ENCODE data around the gene NR3C1. TPM values are rescaled to one million over a fixed set of nuclear protein-coding genes. Genes with fewer than 3 reads are reported as not detected.
A peak's percentile ranks its signal among the peaks of the same experiment; 100 is the strongest.

NR3C1 gene
- total and polyA plus RNA-seq, 2 of the 4 experiments (the other 2 are of a cell fraction) = 13.7 to 77.4 TPM

DNA sequence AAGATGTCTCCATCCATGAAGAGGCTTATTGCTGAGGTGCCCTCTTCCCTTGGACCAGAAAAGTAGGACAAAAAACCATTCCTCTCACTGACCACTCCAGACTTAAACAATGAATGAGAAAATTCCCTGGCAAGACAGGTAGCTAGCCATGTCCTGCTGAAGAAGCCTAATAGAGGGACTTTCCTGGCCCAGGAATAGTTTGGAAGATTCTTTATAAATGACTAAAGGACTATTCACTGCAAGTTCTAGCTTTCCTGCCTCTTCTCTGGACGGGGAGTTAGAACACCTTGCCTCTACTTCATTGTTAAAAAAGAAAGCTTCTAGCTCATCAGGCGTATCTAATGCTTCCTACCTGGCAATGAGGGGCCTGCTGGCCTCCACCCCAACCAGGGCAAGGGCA, 153.6 kb downstream of the NR3C1 start:
- peak overlapping the region; percentile 90 for H2BK120ac ChIP-seq (ENCODE audit: low read depth, low read length)
- H3K27ac ChIP-seq (ENCODE audit: insufficient read depth, low read length) = peak overlapping the region; percentile 85; the same call in 1 of the 2 replicates
- H3K9me1 ChIP-seq (ENCODE audit: insufficient read depth, low read length) = peaks cover 14% of the 10 kb centered on the region
- peak overlapping the region; percentile 72 for H2BK5ac ChIP-seq (ENCODE audit: low read depth, low read length, poor library complexity, severe bottlenecking)
- H3K14ac ChIP-seq (replicated peaks; ENCODE audit: low read depth, low read length) = peak overlapping the region; percentile 71
- H3K36me3 ChIP-seq (ENCODE audit: control insufficient read depth, insufficient read depth, low read length) = no peaks in the 10 kb centered on the region
- no peak for TF ChIP-seq CHD1 (IDR thresholded peaks at IDR 0.05; ENCODE audit: low read depth, low read length)
- H2BK15ac ChIP-seq (ENCODE audit: low read depth, low read length) = peak overlapping the region; percentile 75
- peak overlapping the region; percentile 92 for H4K91ac ChIP-seq (ENCODE audit: insufficient read depth, low read depth, low read length)
- no TSS peak for BruUV-seq (replicated peaks)
- ChIA-PET POLR2A (ENCODE audit: unreplicated experiment) (interaction anchor here (0.5 kb wide), 1 partner anchor 96 kb away, joined by 16 read pairs; no protein-coding TSS in a partner anchor), CTCF (no interaction called here)
- H3K27me3 ChIP-seq (ENCODE audit: control insufficient read depth, insufficient read depth, low read length) = no peaks in the 10 kb centered on the region
- dilution Hi-C loops (cut with HindIII; ENCODE audit: low sequenced_read_pairs, unreplicated experiment) = no loop called here
- peak overlapping the region; percentile 91 for H2BK20ac ChIP-seq (ENCODE audit: low read depth, low read length)
- H3K4me3 ChIP-seq (ENCODE audit: insufficient read depth, low read depth, low read length) = no peak overlapping the region
- peak overlapping the region; percentile 81 for H3K4ac ChIP-seq (ENCODE audit: low read depth, low read length)
- peak overlapping the region; percentile 66 for H4K5ac ChIP-seq (ENCODE audit: low read depth, low read length)
- no peak overlapping the region for H3K9ac ChIP-seq (ENCODE audit: low read depth, low read length)
- in situ Hi-C loops (cut with MboI; ENCODE audit: low sequenced_read_pairs) = no loop called here
- no peak for ATAC-seq (ENCODE audit: low read depth)
- H3K23ac ChIP-seq (ENCODE audit: low read depth, low read length) = peak overlapping the region; percentile 54
- H3K18ac ChIP-seq (ENCODE audit: low read depth, low read length) = peak overlapping the region; percentile 97
- H2AK9ac ChIP-seq (replicated peaks; ENCODE audit: low read depth, low read length, poor library complexity) = peak overlapping the region; percentile 43
- H3K9me3 ChIP-seq (ENCODE audit: control insufficient read depth, insufficient read depth, low read length) = no peaks in the 10 kb centered on the region
- peaks cover 20% of the 10 kb centered on the region for H3K4me1 ChIP-seq (ENCODE audit: control insufficient read depth, insufficient read depth, low read length)
- no peak overlapping the region for H3K4me2 ChIP-seq (ENCODE audit: low read depth, low read length)
- peaks cover 0 to 5% of the 10 kb centered on the region in 2 experiments; a peak in 1 of 4 replicates for H3K79me1 ChIP-seq (ENCODE audit: low read depth in 1 of 2, low read length in 2 of 2)
- H3K56ac ChIP-seq (ENCODE audit: extremely low read depth, insufficient read depth, low read length) = no peak overlapping the region
- DNase-seq = peak; percentile 26
- WGBS, 2 experiments (ENCODE audit: extremely low coverage in 2 of 2, insufficient read length in 1 of 2) = no CpG with 5 or more reads among the region's 2 CpGs
- no peaks in the 10 kb centered on the region for H4K20me1 ChIP-seq (ENCODE audit: insufficient read depth, low read length)
- intact Hi-C loops (cut with micrococcal nuclease) = loop anchor here (5.0 kb wide), 1 partner anchor 152 kb away; the partner anchor contains the start of gene NR3C1
- peak overlapping the region; percentile 0 to 73; a peak in 2 of 4 replicates for H4K8ac ChIP-seq (ENCODE audit: low read depth in 2 of 2, low read length in 2 of 2)
- H2AFZ ChIP-seq (replicated peaks; ENCODE audit: low read length, poor library complexity) = peak overlapping the region; percentile 56
- H2AK5ac ChIP-seq (ENCODE audit: low read depth, low read length) = peak overlapping the region; percentile 91
